GM10248 (cell line): ENCODE data around the gene ZNF514.
"Not testable (repeated sequence)": the region's sequence is repeated elsewhere in the genome, so short reads cannot be mapped to it uniquely, and the experiment has no call there.

Experiments used
- CTCF ChIA-PET: fragments of 300-600 bp; sonication (Branson Sonifier 250); formaldehyde crosslinking; extraction: SDS; loops from one replicate; lab custom pipeline; 2021; ENCODE audit warnings: antibody characterized with exemption; lab: Yijun Ruan, JAX
- POLR2A ChIA-PET: fragments of 350-650 bp; sonication (Branson Sonifier 250); formaldehyde crosslinking; extraction: SDS; loops from one replicate; lab custom pipeline; 2020; ENCODE audit warnings: antibody characterized with exemption; lab: Yijun Ruan, JAX
- DNase-seq: peaks from one replicate; pipeline ENCODE4 v3.0.0; 2012; ENCODE audit errors: extremely low spot score
- CTCF ChIP-seq: IDR thresholded peaks from 2 replicates; pipeline ENCODE4 v1.5.1; 2012; ENCODE audit warnings: mild to moderate bottlenecking, low read depth; ENCODE audit errors: extremely low read depth, missing control alignments, control extremely low read depth

ZNF514 gene

GRCh38 chr2:95115418-95115817 is 44.2 kb downstream of the ZNF514 start:
- ChIA-PET CTCF (interaction anchor here (0.6 to 6.0 kb wide), 28 partner anchors 8 to 242 kb away, joined by 3 to 55 read pairs (median 4); partner anchors contain the start of gene ZNF2), POLR2A (interaction anchor here (0.7 kb wide), 2 partner anchors 80 to 125 kb away, joined by 5 to 7 read pairs; no protein-coding TSS in a partner anchor)
- DNase-seq = peak; percentile 78
- TF ChIP-seq CTCF = peak; percentile 87

DNA sequence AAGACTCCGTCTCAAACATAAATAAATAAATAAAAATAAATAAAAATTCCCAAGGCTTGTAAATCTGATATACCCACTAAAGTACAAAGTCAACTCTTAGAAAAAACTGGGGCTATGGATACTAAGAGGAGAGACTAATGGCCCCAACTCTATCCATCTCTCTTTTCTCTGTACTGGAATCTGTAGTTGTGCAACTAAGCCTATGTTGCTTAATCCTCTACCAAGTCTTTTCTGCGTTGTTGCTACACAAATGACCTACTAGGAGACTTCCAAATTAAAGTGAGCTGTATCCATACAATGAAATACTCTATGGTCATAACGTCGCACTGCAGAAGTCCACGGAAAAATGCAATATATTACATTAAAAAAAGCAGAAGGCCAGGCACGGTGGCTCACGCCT is 46.2 kb downstream of the ZNF514 start:
- no peak for TF ChIP-seq CTCF
- no peak for DNase-seq
- CTCF ChIA-PET = interaction anchor here (1.4 to 6.0 kb wide), 5 partner anchors 8 to 127 kb away, joined by 3 to 55 read pairs (median 17); no protein-coding TSS in a partner anchor
- POLR2A ChIA-PET = no interaction called here

DNA sequence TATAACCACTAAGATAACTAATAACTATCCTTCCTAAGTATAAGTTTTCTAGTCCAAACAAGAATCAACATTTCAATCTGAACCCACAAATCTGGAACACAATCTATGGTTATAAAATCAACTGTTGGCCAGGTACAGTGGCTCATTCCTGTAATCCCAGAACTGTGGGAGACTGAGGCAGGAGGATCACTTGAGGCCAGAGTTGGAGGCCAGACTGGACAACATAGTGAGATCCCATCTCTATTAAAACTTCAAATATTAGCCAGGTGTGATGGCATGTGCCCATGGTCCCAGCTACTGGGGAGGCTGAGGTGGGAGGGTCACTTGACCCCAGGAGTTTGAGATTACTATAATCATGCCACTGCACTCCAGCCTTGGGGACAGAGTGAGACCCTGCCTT is 49.3 kb downstream of the ZNF514 start:
- no peak for DNase-seq
- ChIA-PET CTCF (interaction anchor here (1.5 kb wide), 3 partner anchors 30 to 88 kb away, joined by 3 to 7 read pairs (median 3); no protein-coding TSS in a partner anchor), POLR2A (no interaction called here)
- no peak for TF ChIP-seq CTCF

- POLR2A ChIA-PET = no interaction called here
Observed at GRCh38 chr2:95109260-95109659, 50.4 kb downstream of the ZNF514 start.

DNA sequence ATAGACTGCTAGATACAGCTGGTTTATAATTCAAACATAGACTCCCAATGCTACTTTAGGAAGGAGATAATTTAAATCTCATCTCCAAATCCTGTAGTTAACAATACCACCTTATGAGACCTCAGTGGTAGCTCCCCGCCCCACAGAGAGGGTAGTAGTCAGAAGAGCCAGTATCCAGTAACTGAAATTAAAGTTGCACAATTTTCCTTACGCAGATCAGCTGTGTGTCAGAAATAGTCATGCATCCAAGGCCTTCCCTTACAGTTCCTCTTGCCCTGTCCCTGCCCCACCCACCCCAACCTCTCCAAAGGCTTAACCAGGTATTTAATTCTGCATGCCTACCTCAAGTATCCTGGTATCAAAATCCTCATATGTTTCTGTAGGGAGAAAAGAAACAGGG is 53.6 kb downstream of the ZNF514 start:
- ChIA-PET POLR2A (no interaction called here), CTCF (interaction anchor here (1.1 to 2.1 kb wide), 6 partner anchors 9 to 83 kb away, joined by 3 to 17 read pairs (median 6); no protein-coding TSS in a partner anchor)
- no peak for TF ChIP-seq CTCF
- no peak for DNase-seq

More at GRCh38 chr2:95109260-95109659, 50.4 kb downstream of the ZNF514 start:
- CTCF ChIA-PET = interaction anchor here (1.5 kb wide), 1 partner anchor 87 kb away, joined by 3 read pairs; no protein-coding TSS in a partner anchor
- no peak for TF ChIP-seq CTCF
- no peak for DNase-seq

GRCh38 chr2:95104606-95105005 is 55.0 kb downstream of the ZNF514 start:
- no peak for TF ChIP-seq CTCF
- no peak for DNase-seq
- ChIA-PET POLR2A (no interaction called here), CTCF (interaction anchor here (1.9 kb wide), 1 partner anchor 11 kb away, joined by 17 read pairs; no protein-coding TSS in a partner anchor)

DNA sequence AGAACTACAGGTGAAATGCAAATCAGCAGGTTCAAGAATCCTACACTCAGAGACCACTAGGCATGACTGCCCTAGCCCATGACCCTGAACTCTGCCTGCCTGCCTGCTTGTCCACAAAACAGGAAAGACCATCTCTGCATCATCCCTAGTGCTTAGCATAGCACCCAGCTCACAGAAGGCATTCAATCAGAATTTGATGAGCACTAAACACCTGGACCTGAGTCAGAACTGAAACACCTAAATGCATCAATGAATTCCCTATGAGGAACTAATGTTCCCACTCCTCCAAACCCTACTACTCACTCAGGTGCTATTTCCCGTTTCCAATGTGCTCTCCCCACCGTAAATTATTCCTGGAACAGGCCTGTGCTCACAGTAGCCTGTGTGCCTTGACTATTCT is 59.7 kb downstream of the ZNF514 start:
- ChIA-PET POLR2A (no interaction called here), CTCF (interaction anchor here (1.4 kb wide), 1 partner anchor 16 kb away, joined by 3 read pairs; no protein-coding TSS in a partner anchor)
- TF ChIP-seq CTCF = no peak
- no peak for DNase-seq

- DNase-seq, POLR2A ChIA-PET, CTCF ChIA-PET: not testable (repeated sequence)
Observed at GRCh38 chr2:95098273-95098672, 61.4 kb downstream of the ZNF514 start.
